ENCODE results near the gene PDE5A. TPM values are rescaled to one million over a fixed set of nuclear protein-coding genes. Genes with fewer than 3 reads are reported as not detected.

Gene PDE5A
- total RNA-seq, 4 donors from 2014 or later: 13.7 to 30.0 (median 17.6) TPM

- TF ChIP-seq CTCF (IDR thresholded peaks at IDR 0.05; ENCODE audit: low read depth): no peak
These were observed 38.1 kb upstream of the PDE5A start for GRCh38 chr4:119666653-119667091.

- TF ChIP-seq CTCF (IDR thresholded peaks at IDR 0.05; ENCODE audit: low read depth): no peak
These were observed 37.1 kb upstream of the PDE5A start for GRCh38 chr4:119665752-119666151.

- no peak for TF ChIP-seq CTCF (IDR thresholded peaks at IDR 0.05; ENCODE audit: low read depth)
These were observed 35.7 kb upstream of the PDE5A start for GRCh38 chr4:119664168-119664907.

- TF ChIP-seq CTCF (IDR thresholded peaks at IDR 0.05; ENCODE audit: low read depth): no peak
These were observed 34.7 kb upstream of the PDE5A start for GRCh38 chr4:119663160-119663788.

GRCh38 chr4:119661231-119661630, 32.6 kb upstream of the PDE5A start:
- TF ChIP-seq CTCF (IDR thresholded peaks at IDR 0.05; ENCODE audit: low read depth): no peak

- TF ChIP-seq CTCF (IDR thresholded peaks at IDR 0.05; ENCODE audit: low read depth): no peak
These were observed 31.0 kb upstream of the PDE5A start for GRCh38 chr4:119659576-119659975.

- TF ChIP-seq CTCF (IDR thresholded peaks at IDR 0.05; ENCODE audit: low read depth): no peak
These were observed 28.6 kb upstream of the PDE5A start for GRCh38 chr4:119657111-119657611.
